Measurements from ENCODE around the gene ANXA1.

ANXA1 gene

DNA sequence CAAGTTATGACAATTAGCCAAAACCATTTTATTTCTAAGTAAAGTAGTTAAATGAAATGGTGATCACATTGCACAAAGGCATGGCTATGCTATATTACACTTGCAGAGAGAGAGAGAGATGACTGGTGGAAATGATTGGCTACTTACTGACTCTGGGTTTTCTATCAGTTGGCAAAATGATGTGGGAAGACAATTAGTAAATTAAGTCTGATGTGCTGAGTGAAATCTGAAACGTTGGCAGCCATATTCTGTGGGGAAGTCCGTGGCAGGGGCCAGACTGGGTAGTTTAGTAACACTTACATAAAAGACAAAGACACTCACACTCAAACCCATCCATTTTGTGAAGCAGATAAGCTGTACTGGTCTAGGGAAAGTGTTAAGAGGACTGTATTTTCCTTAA is 61.6 kb downstream of the ANXA1 start:
- no peak overlapping the region for H3K4me3 ChIP-seq (ENCODE audit: low read depth, low read length)
- TF ChIP-seq, protein P1, sequence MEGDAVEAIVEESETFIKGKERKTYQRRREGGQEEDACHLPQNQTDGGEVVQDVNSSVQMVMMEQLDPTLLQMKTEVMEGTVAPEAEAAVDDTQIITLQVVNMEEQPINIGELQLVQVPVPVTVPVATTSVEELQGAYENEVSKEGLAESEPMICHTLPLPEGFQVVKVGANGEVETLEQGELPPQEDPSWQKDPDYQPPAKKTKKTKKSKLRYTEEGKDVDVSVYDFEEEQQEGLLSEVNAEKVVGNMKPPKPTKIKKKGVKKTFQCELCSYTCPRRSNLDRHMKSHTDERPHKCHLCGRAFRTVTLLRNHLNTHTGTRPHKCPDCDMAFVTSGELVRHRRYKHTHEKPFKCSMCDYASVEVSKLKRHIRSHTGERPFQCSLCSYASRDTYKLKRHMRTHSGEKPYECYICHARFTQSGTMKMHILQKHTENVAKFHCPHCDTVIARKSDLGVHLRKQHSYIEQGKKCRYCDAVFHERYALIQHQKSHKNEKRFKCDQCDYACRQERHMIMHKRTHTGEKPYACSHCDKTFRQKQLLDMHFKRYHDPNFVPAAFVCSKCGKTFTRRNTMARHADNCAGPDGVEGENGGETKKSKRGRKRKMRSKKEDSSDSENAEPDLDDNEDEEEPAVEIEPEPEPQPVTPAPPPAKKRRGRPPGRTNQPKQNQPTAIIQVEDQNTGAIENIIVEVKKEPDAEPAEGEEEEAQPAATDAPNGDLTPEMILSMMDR (IDR thresholded peaks at IDR 0.05; ENCODE audit: low read depth, low read length) = no peak

DNA sequence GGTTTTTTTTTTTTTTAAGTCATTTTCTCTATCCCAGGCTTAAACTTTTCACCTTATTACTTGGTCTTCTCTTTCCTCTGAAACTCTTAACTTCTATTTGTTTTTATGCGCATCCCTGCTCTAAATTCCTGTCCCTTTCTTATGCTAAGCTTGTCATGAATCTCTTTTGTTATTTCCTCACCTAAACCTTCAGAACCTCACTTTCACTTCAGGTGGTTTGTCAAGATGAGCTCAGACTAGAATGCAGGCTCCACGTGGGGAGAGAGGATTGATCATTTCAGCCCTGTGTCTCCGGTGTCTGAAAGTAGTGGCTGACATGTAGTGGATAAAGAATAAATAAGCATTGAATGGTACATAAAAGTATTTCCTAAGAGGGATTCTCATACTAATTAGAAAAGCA is 63.6 kb downstream of the ANXA1 start:
- TF ChIP-seq, protein P1 (IDR thresholded peaks at IDR 0.05; ENCODE audit: low read depth, low read length) = no peak
- no peak overlapping the region for H3K4me3 ChIP-seq (ENCODE audit: low read depth, low read length)

GRCh38 chr9:73216100-73216499 is 64.4 kb downstream of the ANXA1 start:
- TF ChIP-seq, protein P1 (IDR thresholded peaks at IDR 0.05; ENCODE audit: low read depth, low read length) = no peak
- H3K4me3 ChIP-seq (ENCODE audit: low read depth, low read length) = no peak overlapping the region

Measured in WI38 (cell line).